Measurements from ENCODE around the gene ASIC3.
"Not testable (repeated sequence)": the region's sequence is repeated elsewhere in the genome, so short reads cannot be mapped to it uniquely, and the experiment has no call there.

Gene ASIC3

GRCh38 chr7:151034312-151035025 lies 13.9 kb upstream of the ASIC3 start:
- no peak for DNase-seq

- no peak for DNase-seq
These were observed 13.2 kb upstream of the ASIC3 start for GRCh38 chr7:151035026-151035717.

- no peak for DNase-seq
These were observed 12.4 kb upstream of the ASIC3 start for GRCh38 chr7:151035902-151036301.

- DNase-seq: peak; percentile 36
These were observed 9.1 kb upstream of the ASIC3 start for GRCh38 chr7:151038951-151039849.

- no peak for DNase-seq
These were observed 8.3 kb upstream of the ASIC3 start for GRCh38 chr7:151039850-151040548.

GRCh38 chr7:151040616-151041375 lies 7.5 kb upstream of the ASIC3 start:
- DNase-seq: no peak

GRCh38 chr7:151043449-151043848 lies 4.9 kb upstream of the ASIC3 start:
- DNase-seq: not testable (repeated sequence)

GRCh38 chr7:151043959-151044358 lies 4.4 kb upstream of the ASIC3 start:
- DNase-seq: no peak

GRCh38 chr7:151045262-151045661 lies 3.1 kb upstream of the ASIC3 start:
- DNase-seq: no peak

- no peak for DNase-seq
These were observed 2.4 kb upstream of the ASIC3 start for GRCh38 chr7:151045967-151046366.

- no peak for DNase-seq
These were observed 1.4 kb upstream of the ASIC3 start for GRCh38 chr7:151046603-151047573.

GRCh38 chr7:151048911-151049463 lies 656 bp downstream of the ASIC3 start:
- DNase-seq: no peak

- peak; percentile 55 for DNase-seq
These were observed 2.8 kb downstream of the ASIC3 start for GRCh38 chr7:151051108-151051507.

GRCh38 chr7:151053096-151053495 lies 4.8 kb downstream of the ASIC3 start:
- DNase-seq: no peak

- DNase-seq: no peak
These were observed 5.4 kb downstream of the ASIC3 start for GRCh38 chr7:151053751-151054150.

GRCh38 chr7:151056283-151056665 lies 7.9 kb downstream of the ASIC3 start:
- no peak for DNase-seq

- no peak for DNase-seq
These were observed 8.6 kb downstream of the ASIC3 start for GRCh38 chr7:151056666-151057505.

- DNase-seq: peak; percentile 72
These were observed 9.2 kb downstream of the ASIC3 start, which contains the start of gene CDK5 for GRCh38 chr7:151057506-151057988. CDK5 (minus strand) TSS chr7:151057897; CDS start chr7:151057848, 49 bp downstream.

Measured in NCI-H146 (cell line).